ENCODE measurements around the gene SERTAD4.

- TF ChIP-seq CTCF (conservative IDR thresholded peaks at IDR 0.05; ENCODE audit: low read depth, low read length) (no peak), EZH2phosphoT487 (IDR thresholded peaks at IDR 0.05; ENCODE audit: borderline replicate concordance, low read length) (no peak), EZH2 (IDR thresholded peaks at IDR 0.05; ENCODE audit: low read length, unreplicated experiment) (no peak)
Measured at GRCh38 chr1:210269981-210270380, 37.4 kb downstream of the SERTAD4 start.
